HL-60/S4 treated with retinoic acid at 250 ng/mL for 4 days and 3 days (cell line): Measurements from ENCODE around the gene KLRK1.
"Not testable (repeated sequence)": the region's sequence is repeated elsewhere in the genome, so short reads cannot be mapped to it uniquely, and the experiment has no call there.

Experiments
- in situ Hi-C: fragments of 300-500 bp; cut with MboI; formaldehyde crosslinking; loops from 2 replicates; pipeline ENCODE4 v1.7.0; 2022; ENCODE audit warnings: low sequenced_read_pairs

The KLRK1 gene

DNA sequence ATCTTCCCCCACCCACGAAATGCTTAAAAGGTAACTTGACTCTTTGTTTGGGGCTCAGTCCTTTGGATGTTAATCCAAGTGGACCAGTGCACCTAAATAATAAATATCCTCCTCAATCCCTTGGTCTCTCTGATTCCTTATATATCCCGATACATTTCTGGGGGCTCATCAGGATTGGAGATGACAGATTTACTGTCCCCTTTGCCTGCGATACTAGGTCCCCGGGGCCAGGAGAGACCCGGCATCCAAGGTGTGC, 26.3 kb downstream of the KLRK1 start:
- in situ Hi-C loops, result no loop called here

- in situ Hi-C loops, result no loop called here
Measured at GRCh38 chr12:10362828-10363657, 26.8 kb downstream of the KLRK1 start.

DNA sequence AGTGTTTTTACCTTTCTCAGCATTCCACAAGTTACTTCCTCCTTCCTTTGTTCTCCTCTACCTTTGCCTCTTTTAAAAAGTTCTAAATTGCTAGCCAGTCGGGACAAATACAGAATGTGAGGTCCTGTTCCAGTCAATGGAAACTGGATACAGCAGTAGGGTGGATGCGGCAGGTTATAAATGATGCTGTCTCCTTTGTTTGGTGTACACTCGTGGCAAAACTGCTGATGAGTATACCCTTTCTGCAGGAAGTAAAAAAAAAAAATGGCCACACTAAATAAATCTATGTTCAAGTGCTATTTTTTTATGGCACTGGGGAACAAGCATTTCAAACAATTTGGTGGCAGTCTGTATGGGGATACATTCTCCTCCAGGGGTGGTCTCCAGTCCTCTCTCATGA, 27.5 kb downstream of the KLRK1 start:
- in situ Hi-C loops, result no loop called here

DNA sequence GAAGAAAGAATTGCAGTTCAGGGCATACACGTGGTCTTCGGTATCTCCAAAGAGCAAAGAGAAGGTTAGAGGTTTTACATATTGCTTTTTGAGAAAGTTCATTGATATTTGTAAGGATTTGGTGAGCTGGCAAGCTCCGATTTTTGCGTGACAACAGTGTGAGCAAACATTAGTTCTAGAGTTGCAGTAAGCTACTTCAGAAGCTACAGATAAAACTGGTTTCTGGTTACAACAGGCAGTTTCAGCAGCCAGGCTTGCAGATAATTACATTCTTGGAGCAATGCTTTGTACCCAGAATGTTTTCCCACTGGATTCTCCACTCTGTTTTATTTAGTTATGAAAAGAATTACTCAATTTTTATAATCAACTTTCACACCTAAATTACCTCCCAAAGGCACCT, 28.2 kb downstream of the KLRK1 start:
- in situ Hi-C loops, result no loop called here

- in situ Hi-C loops, result no loop called here
Measured at GRCh38 chr12:10361084-10361483, 28.8 kb downstream of the KLRK1 start.

- in situ Hi-C loops, result no loop called here
Measured at GRCh38 chr12:10358969-10359368, 30.9 kb downstream of the KLRK1 start.

DNA sequence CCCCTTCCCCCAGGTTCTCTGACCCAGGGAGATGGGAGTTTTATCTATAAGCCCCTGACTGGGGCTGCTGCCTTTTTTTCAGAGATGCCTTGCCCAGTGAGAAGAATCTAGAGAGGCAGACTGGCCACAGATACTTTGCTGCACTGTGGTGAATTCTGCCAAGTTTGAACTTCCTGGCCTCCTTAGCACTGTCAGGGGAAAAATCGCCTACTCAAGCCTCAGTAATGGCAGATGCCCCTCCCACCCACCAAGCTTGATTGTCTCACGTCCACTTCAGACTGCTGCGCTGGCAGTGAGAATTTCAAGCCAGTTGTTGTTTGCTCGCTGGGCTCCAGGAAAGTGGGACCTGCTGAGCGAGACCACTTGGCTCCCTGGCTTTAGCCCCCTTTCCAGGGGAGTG, 31.7 kb downstream of the KLRK1 start:
- in situ Hi-C loops, result no loop called here

- in situ Hi-C loops, result no loop called here
Measured at GRCh38 chr12:10354502-10354901, 35.3 kb downstream of the KLRK1 start.

DNA sequence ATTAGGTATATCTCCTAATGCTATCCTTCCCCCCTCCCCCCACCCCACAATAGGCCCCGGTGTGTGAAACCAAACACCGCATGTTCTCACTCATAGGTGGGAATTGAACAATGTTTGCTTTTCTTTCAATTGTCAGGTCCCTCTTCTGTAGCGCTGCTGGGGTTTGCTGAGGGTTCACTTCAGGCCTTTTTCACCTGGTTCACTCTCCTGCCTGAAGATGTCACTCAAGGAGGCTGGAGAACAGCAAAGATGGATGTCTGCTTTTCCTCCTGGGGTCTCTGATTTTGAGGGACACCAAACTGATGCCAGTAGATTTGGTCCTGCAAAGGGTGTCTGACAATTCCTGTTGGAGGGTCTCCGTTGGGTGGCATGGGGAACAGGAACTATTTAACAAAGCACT, 35.8 kb downstream of the KLRK1 start:
- in situ Hi-C loops, result no loop called here

- in situ Hi-C loops, result not testable (repeated sequence)
Measured at GRCh38 chr12:10351457-10351856, 38.4 kb downstream of the KLRK1 start.

- in situ Hi-C loops, result no loop called here
Measured at GRCh38 chr12:10341892-10342509, 47.8 kb downstream of the KLRK1 start.

DNA sequence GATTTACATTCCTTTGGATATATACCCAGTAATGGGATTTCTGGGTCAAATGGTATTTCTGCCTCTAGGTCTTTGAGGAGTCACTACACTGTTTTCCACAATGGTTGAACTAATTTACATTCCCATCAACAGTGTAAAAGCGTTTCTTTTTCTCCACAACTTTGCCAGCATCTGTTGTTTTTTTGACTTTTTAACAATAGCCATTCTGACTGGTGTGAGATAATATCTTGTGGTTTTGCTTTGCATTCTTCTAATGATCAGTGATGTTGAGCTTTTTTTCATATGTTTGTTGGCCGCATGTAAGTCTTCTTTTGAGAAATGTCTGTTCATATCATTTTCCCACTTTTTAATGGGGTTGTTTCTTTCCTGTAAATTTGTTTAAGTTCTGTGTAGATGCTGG, 48.9 kb downstream of the KLRK1 start:
- in situ Hi-C loops, result not testable (repeated sequence)

GRCh38 chr12:10339053-10339840, 50.6 kb downstream of the KLRK1 start:
- in situ Hi-C loops, result no loop called here

GRCh38 chr12:10338470-10338869, 51.4 kb downstream of the KLRK1 start:
- in situ Hi-C loops, result not testable (repeated sequence)

DNA sequence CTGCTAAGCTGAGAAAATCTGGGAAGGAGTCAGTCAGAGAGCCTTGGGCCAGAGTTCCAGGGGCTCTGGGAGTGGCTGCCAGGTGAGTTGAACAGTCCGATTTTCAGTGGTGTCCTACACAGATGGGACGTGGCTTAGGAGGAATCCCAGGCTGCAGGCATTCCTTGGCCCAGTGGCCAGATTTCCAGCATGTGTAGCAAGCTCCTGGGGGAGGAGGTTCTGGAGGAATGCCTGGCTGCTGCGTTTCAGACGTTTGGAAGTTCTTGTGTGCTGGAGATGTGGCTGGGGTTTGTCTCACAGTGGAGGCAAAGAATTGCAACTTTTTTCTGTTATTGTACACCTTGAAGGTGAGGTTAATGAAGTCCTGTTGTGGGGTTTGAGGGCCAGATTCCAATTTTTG, 53.6 kb downstream of the KLRK1 start:
- in situ Hi-C loops, result not testable (repeated sequence)

DNA sequence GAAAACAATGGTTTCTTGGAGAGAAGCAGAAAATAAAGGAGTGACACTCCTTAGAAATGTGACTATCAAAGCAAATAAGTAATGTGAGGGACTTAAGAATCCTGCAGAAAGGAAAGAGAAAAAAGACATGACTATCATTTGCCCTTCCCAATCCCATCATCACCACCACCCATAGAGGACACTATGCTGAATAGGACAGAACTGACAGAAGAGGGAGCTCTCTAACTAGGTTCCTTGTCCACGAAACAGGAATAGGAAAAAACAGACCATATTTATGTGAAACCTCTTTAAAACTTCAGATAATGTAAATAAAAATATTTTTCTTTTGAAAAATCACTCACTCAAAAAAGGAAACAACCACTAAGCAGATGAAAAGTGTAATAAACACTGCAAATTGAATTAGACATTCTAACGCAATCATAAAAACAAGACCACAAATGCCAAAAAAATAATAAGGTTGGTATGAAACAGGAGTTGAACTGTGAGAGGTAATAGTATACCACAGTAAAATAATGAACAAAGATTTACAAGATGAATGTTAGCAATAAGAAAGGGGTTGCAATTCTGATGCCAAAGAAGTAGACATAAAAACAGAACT, 58.1 kb downstream of the KLRK1 start:
- in situ Hi-C loops, result no loop called here

DNA sequence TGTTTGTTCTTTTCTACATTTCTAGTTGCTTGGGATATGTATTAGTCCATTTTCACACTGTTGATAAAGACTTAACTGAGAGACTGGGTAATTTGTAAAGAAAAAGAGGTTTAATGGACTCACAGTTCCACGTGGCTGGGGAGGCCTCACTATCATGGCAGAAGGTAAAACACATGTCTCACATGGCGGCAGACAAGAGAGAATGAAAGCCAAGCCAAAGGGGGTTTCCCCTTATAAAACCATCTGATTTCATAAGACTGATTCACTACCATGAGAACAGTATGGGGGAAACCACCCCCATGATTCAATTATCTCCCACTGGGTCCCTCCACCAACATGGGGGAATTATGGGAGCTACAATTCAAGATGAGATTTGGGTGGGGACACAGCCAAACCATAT, 61.1 kb downstream of the KLRK1 start:
- in situ Hi-C loops, result not testable (repeated sequence)
